Neuronal stem cell (in vitro differentiated cells): ENCODE measurements around the gene EIF4EBP3.

Experiments used
- DNase-seq: peaks from one replicate; pipeline ENCODE4 v3.0.0-alpha.2; 2013; ENCODE audit warnings: low spot score
- H2AFZ ChIP-seq: one replicate; pipeline ENCODE4 v1.6.1; 2013; ENCODE audit warnings: mild to moderate bottlenecking, low read length, inconsistent platforms
- H2AK5ac ChIP-seq: 2 replicates; pipeline ENCODE4 v1.6.1; 2013; ENCODE audit warnings: low read depth, mild to moderate bottlenecking, inconsistent platforms, low read length, moderate library complexity, mixed read lengths
- H2BK120ac ChIP-seq: 2 replicates; pipeline ENCODE4 v1.6.1; 2013; ENCODE audit warnings: low read depth, mild to moderate bottlenecking, inconsistent platforms, low read length, moderate library complexity, mixed read lengths
- H2BK12ac ChIP-seq: one replicate; pipeline ENCODE4 v1.6.1; 2013; ENCODE audit warnings: low read length, inconsistent platforms
- H2BK15ac ChIP-seq: 2 replicates; pipeline ENCODE4 v1.6.1; 2013; ENCODE audit warnings: mild to moderate bottlenecking, low read length, inconsistent platforms, mixed read lengths
- H2BK5ac ChIP-seq: one replicate; pipeline ENCODE4 v1.6.1; 2013; ENCODE audit warnings: inconsistent platforms, mild to moderate bottlenecking, low read length, moderate library complexity
- H3K14ac ChIP-seq: one replicate; pipeline ENCODE4 v1.6.1; 2013; ENCODE audit warnings: low read length, inconsistent platforms
- H3K18ac ChIP-seq: 2 replicates; pipeline ENCODE4 v1.6.1; 2013; ENCODE audit warnings: low read length, inconsistent platforms
- H3K23ac ChIP-seq: 2 replicates; pipeline ENCODE4 v1.6.1; 2013; ENCODE audit warnings: low read depth, mild to moderate bottlenecking, mixed read lengths, low read length, inconsistent platforms; ENCODE audit not compliant: poor library complexity
- H3K27ac ChIP-seq: replicated peaks from 3 replicates; pipeline ENCODE4 v1.5.1; 2013; ENCODE audit warnings: low read length, inconsistent platforms
- H3K27me3 ChIP-seq, 3 experiments: 2 replicates each; pipeline ENCODE4 v1.6.1; 2013; ENCODE audit warnings: low read length in 3 of 3, mild to moderate bottlenecking in 2 of 3, inconsistent platforms in 1 of 3, low read depth in 1 of 3, mixed read lengths in 1 of 3, moderate library complexity in 1 of 3; ENCODE audit not compliant: control insufficient read depth in 3 of 3, insufficient read depth in 3 of 3
- H3K36me3 ChIP-seq, 2 donors: replicated peaks in 1 of 2; 2 replicates each; pipeline ENCODE4 v1.6.1; 2013; ENCODE audit warnings: low read length in 2 of 2; ENCODE audit not compliant: control insufficient read depth in 2 of 2, insufficient read depth in 2 of 2
- H3K4ac ChIP-seq: 2 replicates; pipeline ENCODE4 v1.6.1; 2013; ENCODE audit warnings: inconsistent platforms, mild to moderate bottlenecking, low read length, moderate library complexity
- H3K4me1 ChIP-seq, 2 donors: 1 replicate in 1 of 2; 2 replicates in 1 of 2; pipeline ENCODE4 v1.6.1; 2013; ENCODE audit warnings: low read length in 2 of 2, low read depth in 1 of 2; ENCODE audit not compliant: control insufficient read depth in 2 of 2, insufficient read depth in 1 of 2
- H3K4me2 ChIP-seq: one replicate; pipeline ENCODE4 v1.6.1; 2013; ENCODE audit warnings: mild to moderate bottlenecking, low read length, inconsistent platforms; ENCODE audit not compliant: insufficient read depth, poor library complexity, severe bottlenecking
- H3K4me3 ChIP-seq, 2 donors: 2 replicates each; pipeline ENCODE4 v1.5.1; 2013; ENCODE audit warnings: low read length in 2 of 2, mild to moderate bottlenecking in 2 of 2, inconsistent platforms in 1 of 2, moderate library complexity in 1 of 2
- H3K79me1 ChIP-seq: one replicate; pipeline ENCODE4 v1.6.1; 2013; ENCODE audit warnings: low read depth, mild to moderate bottlenecking, inconsistent platforms, low read length, moderate library complexity
- H3K9ac ChIP-seq: one replicate; pipeline ENCODE4 v1.6.1; 2013; ENCODE audit warnings: mild to moderate bottlenecking, low read depth, low read length, inconsistent platforms; ENCODE audit not compliant: poor library complexity
- H3K9me3 ChIP-seq, 2 donors: replicated peaks in 1 of 2; 2 replicates each; pipeline versions ENCODE3 to v1.6.1; 2013; ENCODE audit warnings: low read length in 2 of 2, mild to moderate bottlenecking in 2 of 2, inconsistent platforms in 1 of 2, low read depth in 1 of 2, mixed read lengths in 1 of 2, moderate library complexity in 1 of 2; ENCODE audit not compliant: control insufficient read depth in 2 of 2, insufficient read depth in 1 of 2
- H4K8ac ChIP-seq: one replicate; pipeline ENCODE4 v1.6.1; 2013; ENCODE audit warnings: low read depth, mild to moderate bottlenecking, inconsistent platforms, low read length, moderate library complexity
- H4K91ac ChIP-seq: one replicate; pipeline ENCODE4 v1.6.1; 2013; ENCODE audit warnings: low read length, low read depth, mild to moderate bottlenecking, inconsistent platforms; ENCODE audit not compliant: poor library complexity
- WGBS, 2 donors: extraction: QIAGEN DNeasy Blood & Tissue Kit; methylation state at CpG; one replicate each; pipeline ENCODE4 v1.1.7; 2013; ENCODE audit warnings: missing lambda C conversion rate in 2 of 2, mixed read lengths in 1 of 2; ENCODE audit not compliant: insufficient read length in 2 of 2, insufficient replicate concordance in 1 of 2; ENCODE audit errors: extremely low coverage in 2 of 2; 5-methylcytosine and 5-hydroxymethylcytosine counted together

The EIF4EBP3 gene

DNA sequence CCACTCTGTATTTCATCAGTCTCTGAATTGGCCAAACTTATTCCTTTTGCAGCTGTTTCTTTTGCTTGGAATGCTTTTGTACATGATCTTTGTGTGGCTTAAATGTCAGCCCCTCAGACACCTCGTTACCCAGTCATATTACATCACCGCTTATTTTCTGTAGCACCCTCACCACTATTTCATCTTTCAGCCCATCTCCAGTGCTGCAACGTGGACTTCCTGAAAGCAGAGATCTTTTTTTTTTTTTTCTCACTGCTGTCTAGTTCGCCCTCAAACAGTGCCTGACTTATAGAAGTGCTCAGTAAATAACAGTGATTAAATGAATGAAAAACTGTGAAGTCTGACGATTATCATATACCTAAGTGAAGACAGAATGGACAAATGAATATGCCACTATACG lies 9.0 kb downstream of the EIF4EBP3 start:
- Histone ChIP-seq H3K27me3 (no peaks in the 10 kb centered on the region), H3K79me1 (peaks cover 4% of the 10 kb centered on the region), H3K4me3 (peak overlapping the region; percentile 69 to 78), H3K9me3 (no peaks in the 10 kb centered on the region), H3K4ac (no peak overlapping the region), H3K9ac (no peak overlapping the region), H4K8ac (no peak overlapping the region), H2BK5ac (no peak overlapping the region), H3K4me2 (peak overlapping the region; percentile 54), H3K23ac (no peak overlapping the region), H3K4me1 (peaks cover 7 to 9% of the 10 kb centered on the region in 2 donors), H4K91ac (no peak overlapping the region), H3K14ac (no peak overlapping the region), H2AFZ (no peak overlapping the region), H2BK12ac (no peak overlapping the region), H3K18ac (no peak overlapping the region), H2BK120ac (no peak overlapping the region), H2AK5ac (no peak overlapping the region), H3K27ac (no peak overlapping the region), H3K36me3 (peaks cover 3 to 51% of the 10 kb centered on the region in 2 donors), H2BK15ac (no peak overlapping the region)
- WGBS, 2 donors: no CpG with 5 or more reads among the region's 6 CpGs
- DNase-seq: no peak

DNA sequence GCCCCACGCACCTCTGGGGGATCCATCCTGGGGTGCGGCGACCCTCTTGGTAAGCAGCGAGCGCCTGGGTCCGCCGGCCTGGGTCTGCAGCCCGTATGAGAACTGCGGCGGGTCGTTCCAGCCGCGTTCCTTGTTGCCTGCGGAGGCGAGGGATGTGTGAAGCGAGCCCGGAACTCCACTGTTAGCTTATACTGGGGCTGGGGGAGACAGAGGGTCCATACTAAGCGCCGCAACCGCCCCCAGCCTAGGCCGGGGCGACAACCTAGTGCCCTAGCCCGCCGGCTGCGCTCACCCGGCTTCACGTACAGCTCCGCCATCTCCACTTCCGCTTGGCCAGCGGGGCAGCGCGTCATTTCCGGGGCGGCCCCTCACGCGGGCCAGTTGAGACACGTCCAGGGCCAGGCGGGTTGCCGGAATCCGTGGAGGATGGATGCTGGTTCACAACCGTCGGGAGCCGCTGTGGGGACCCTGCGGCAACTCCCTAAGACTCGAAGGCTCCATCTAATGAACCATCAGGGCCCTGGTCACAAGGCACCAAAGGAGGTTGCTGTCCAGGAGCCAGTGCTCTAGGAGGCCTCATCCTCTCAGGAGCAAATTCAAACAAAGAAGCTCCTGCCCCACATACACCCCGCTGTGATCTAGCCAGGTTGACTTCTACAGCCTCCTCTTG lies 9.8 kb downstream of the EIF4EBP3 start, which contains the start of gene SRA1:
Gene SRA1 (minus strand): TSS at position 338 of the 670 bp plus-strand sequence. CDS start 21 bp downstream, at position 317.
- H3K14ac ChIP-seq: no peak within 1 kb of the TSS
- peak within 1 kb of the TSS; percentile 68 for H2AK5ac ChIP-seq
- peak within 1 kb of the TSS; percentile 82 for H3K23ac ChIP-seq
- H4K91ac ChIP-seq: no peak within 1 kb of the TSS
- peak within 1 kb of the TSS; percentile 92 for H2AFZ ChIP-seq
- H3K27me3 ChIP-seq: no peaks in the 10 kb centered on the region
- no peak within 1 kb of the TSS for H3K4ac ChIP-seq
- peaks cover 7 to 9% of the 10 kb centered on the region in 2 donors for H3K4me1 ChIP-seq
- peak within 1 kb of the TSS; percentile 66 for H3K4me2 ChIP-seq
- no peak within 1 kb of the TSS for H2BK15ac ChIP-seq
- H3K27ac ChIP-seq: peak within 1 kb of the TSS; percentile 81
- DNase-seq: peak; percentile 83
- peaks cover 3 to 49% of the 10 kb centered on the region in 2 donors for H3K36me3 ChIP-seq
- H3K79me1 ChIP-seq: peaks cover 4% of the 10 kb centered on the region
- H3K4me3 ChIP-seq: peak within 1 kb of the TSS; percentile 78 to 95
- no peak within 1 kb of the TSS for H2BK12ac ChIP-seq
- peak within 1 kb of the TSS; percentile 95 for H3K18ac ChIP-seq
- no peak within 1 kb of the TSS for H2BK5ac ChIP-seq
- no peak within 1 kb of the TSS for H2BK120ac ChIP-seq
- H4K8ac ChIP-seq: no peak within 1 kb of the TSS
- no CpG with 5 or more reads among the region's 46 CpGs for WGBS, 2 donors
- H3K9ac ChIP-seq: peak within 1 kb of the TSS; percentile 89
- H3K9me3 ChIP-seq: no peaks in the 10 kb centered on the region

DNA sequence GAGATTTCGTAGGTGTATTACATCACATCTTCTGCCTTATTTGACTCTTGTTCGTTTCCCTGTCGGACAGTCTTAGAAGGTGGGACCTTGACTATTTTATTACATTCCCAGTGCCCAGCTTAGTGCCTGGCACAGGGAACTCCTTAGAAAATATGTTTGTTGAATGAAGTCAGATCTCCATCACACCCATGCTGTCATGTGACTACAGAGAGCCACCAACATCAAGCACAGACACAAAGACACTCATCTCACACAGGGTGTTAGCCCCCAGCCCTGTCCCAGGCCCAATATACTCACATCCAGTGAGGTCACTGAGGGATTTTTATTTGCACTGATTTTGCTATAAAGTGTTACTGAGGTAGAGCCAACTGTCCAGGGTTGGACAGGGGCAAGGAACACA lies 10.5 kb downstream of the EIF4EBP3 start:
- peak overlapping the region in 1 of 2 donors; percentile 78 for H3K4me3 ChIP-seq
- peak overlapping the region; percentile 1 for H2AK5ac ChIP-seq
- H3K27ac ChIP-seq: peak overlapping the region; percentile 81
- no peak overlapping the region for H2BK15ac ChIP-seq
- H3K36me3 ChIP-seq: peaks cover 5 to 50% of the 10 kb centered on the region in 2 donors
- no CpG with 5 or more reads among the region's 3 CpGs for WGBS, 2 donors
- H3K4ac ChIP-seq: no peak overlapping the region
- no peaks in the 10 kb centered on the region for H3K9me3 ChIP-seq
- H3K18ac ChIP-seq: no peak overlapping the region
- H2BK120ac ChIP-seq: no peak overlapping the region
- H3K4me1 ChIP-seq: peaks cover 7 to 9% of the 10 kb centered on the region in 2 donors
- no peak overlapping the region for H3K14ac ChIP-seq
- peak overlapping the region; percentile 66 for H3K4me2 ChIP-seq
- H3K27me3 ChIP-seq: no peaks in the 10 kb centered on the region
- peaks cover 3% of the 10 kb centered on the region for H3K79me1 ChIP-seq
- no peak overlapping the region for H3K9ac ChIP-seq
- H2BK5ac ChIP-seq: no peak overlapping the region
- H4K91ac ChIP-seq: no peak overlapping the region
- H2BK12ac ChIP-seq: no peak overlapping the region
- peak overlapping the region; percentile 92 for H2AFZ ChIP-seq
- H4K8ac ChIP-seq: no peak overlapping the region
- H3K23ac ChIP-seq: no peak overlapping the region
- no peak for DNase-seq

DNA sequence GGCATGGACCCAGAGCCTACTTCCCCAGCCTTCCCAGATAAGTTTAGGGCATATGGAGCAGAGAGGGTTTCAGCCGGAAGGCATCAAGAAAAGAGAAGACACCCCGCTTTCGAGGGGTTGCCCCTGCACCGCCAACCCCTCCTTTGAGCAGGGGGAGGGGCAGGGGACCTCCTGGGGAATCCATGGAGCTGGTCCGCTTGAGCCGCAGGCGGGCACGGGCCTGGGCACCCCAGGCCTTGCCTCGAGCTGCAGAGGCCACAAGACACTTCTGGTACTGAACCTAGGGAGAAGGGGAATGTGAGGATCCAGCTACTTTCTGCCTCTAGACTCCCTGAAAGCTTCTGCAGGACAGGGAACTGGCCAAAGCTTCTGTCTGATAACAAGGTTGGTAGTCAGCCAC lies 11.1 kb downstream of the EIF4EBP3 start:
- H3K4me1 ChIP-seq: peaks cover 8 to 9% of the 10 kb centered on the region in 2 donors
- no peak overlapping the region for H2BK120ac ChIP-seq
- no peak overlapping the region for H3K9ac ChIP-seq
- no peak overlapping the region for H2AFZ ChIP-seq
- H3K36me3 ChIP-seq: peaks cover 5 to 44% of the 10 kb centered on the region in 2 donors
- H3K27me3 ChIP-seq: no peaks in the 10 kb centered on the region
- no peak overlapping the region for H3K14ac ChIP-seq
- H3K79me1 ChIP-seq: peaks cover 3% of the 10 kb centered on the region
- H3K18ac ChIP-seq: no peak overlapping the region
- no peak for DNase-seq
- no peaks in the 10 kb centered on the region for H3K9me3 ChIP-seq
- no peak overlapping the region for H4K8ac ChIP-seq
- no peak overlapping the region for H2BK5ac ChIP-seq
- peak overlapping the region; percentile 1 for H2AK5ac ChIP-seq
- WGBS, 2 donors: no CpG with 5 or more reads among the region's 9 CpGs
- no peak overlapping the region for H3K27ac ChIP-seq
- no peak overlapping the region for H3K4me3 ChIP-seq
- no peak overlapping the region for H2BK12ac ChIP-seq
- H3K4ac ChIP-seq: no peak overlapping the region
- no peak overlapping the region for H3K23ac ChIP-seq
- H4K91ac ChIP-seq: no peak overlapping the region
- H2BK15ac ChIP-seq: no peak overlapping the region
- H3K4me2 ChIP-seq: no peak overlapping the region
